ENCODE data around the gene ROBO2. TPM values are rescaled to one million over a fixed set of nuclear protein-coding genes. Genes with fewer than 3 reads are reported as not detected.

Gene ROBO2
- total RNA-seq, 1 experiment from 2014 or later: 0.16 TPM

GRCh38 chr3:77414881-77415280, 375.0 kb downstream of the ROBO2 start:
- CTCF ChIA-PET: no interaction called here

DNA sequence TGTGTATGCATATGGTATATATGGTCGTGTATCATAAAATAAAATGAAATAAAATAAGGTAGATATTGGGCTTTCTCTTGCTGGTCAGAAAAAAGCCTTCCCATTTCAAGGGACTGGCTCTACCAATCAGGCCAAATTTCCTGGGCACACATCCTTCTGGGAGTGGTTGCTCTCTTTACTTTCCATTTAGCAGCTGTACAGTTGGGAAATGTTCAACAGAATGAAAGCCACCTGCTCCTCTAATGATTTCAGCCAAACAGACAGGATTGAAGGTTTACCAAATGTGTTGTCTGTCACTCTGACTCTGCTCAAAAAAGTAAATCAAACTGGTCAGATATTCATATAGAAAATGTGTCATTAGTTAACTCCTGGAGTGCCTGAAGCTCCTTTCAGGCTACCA, 380.4 kb downstream of the ROBO2 start:
- no peaks in the 10 kb centered on the region for H3K4me1 ChIP-seq
- no peak overlapping the region for H3K4me3 ChIP-seq (ENCODE audit: low read depth, low read length)
- no peak overlapping the region for H3K4me3 Mint-ChIP-seq (ENCODE audit: unreplicated experiment)
- H3K27me3 ChIP-seq (replicated peaks; ENCODE audit: control insufficient read depth, insufficient read depth, low read length): no peaks in the 10 kb centered on the region
- POLR2A ChIA-PET: no interaction called here
- no peaks in the 10 kb centered on the region for H3K9me3 Mint-ChIP-seq (ENCODE audit: unreplicated experiment)
- TF ChIP-seq CTCF (IDR thresholded peaks at IDR 0.05; ENCODE audit: insufficient read depth in 1 of 2, low read depth in 1 of 2, low read length in 1 of 2, severe bottlenecking in 1 of 2, unreplicated experiment in 1 of 2): no peak
- CTCF ChIA-PET: no interaction called here
- no peak overlapping the region for H3K27ac Mint-ChIP-seq (ENCODE audit: unreplicated experiment)
- no peaks in the 10 kb centered on the region for H3K9me3 ChIP-seq
- no peaks in the 10 kb centered on the region for H3K27me3 Mint-ChIP-seq (ENCODE audit: insufficient read depth, unreplicated experiment)
- no peaks in the 10 kb centered on the region for H3K36me3 Mint-ChIP-seq (ENCODE audit: insufficient read depth, unreplicated experiment)
- no TSS peak for BruUV-seq (replicated peaks)
- no peak for DNase-seq
- no peaks in the 10 kb centered on the region for H3K4me1 Mint-ChIP-seq (ENCODE audit: low read depth, unreplicated experiment)
- intact Hi-C loops (cut with micrococcal nuclease; ENCODE audit: unreplicated experiment): no loop called here
- no peaks in the 10 kb centered on the region for H3K36me3 ChIP-seq (ENCODE audit: control insufficient read depth, insufficient read depth, low read length)

More at GRCh38 chr3:77414881-77415280, 375.0 kb downstream of the ROBO2 start:
- Mint-ChIP-seq H3K27me3 (ENCODE audit: insufficient read depth, unreplicated experiment) (peaks cover 5% of the 10 kb centered on the region), H3K9me3 (ENCODE audit: unreplicated experiment) (peaks cover 9% of the 10 kb centered on the region), H3K4me3 (ENCODE audit: unreplicated experiment) (no peak overlapping the region), H3K4me1 (ENCODE audit: low read depth, unreplicated experiment) (no peaks in the 10 kb centered on the region), H3K36me3 (ENCODE audit: insufficient read depth, unreplicated experiment) (no peaks in the 10 kb centered on the region), H3K27ac (ENCODE audit: unreplicated experiment) (no peak overlapping the region)
- no peak overlapping the region for H3K4me3 ChIP-seq (ENCODE audit: low read depth, low read length)
- TF ChIP-seq CTCF (IDR thresholded peaks at IDR 0.05; ENCODE audit: insufficient read depth in 1 of 2, low read depth in 1 of 2, low read length in 1 of 2, severe bottlenecking in 1 of 2, unreplicated experiment in 1 of 2): no peak
- DNase-seq: no peak
- H3K36me3 ChIP-seq (ENCODE audit: control insufficient read depth, insufficient read depth, low read length): no peaks in the 10 kb centered on the region
- H3K9me3 ChIP-seq: no peaks in the 10 kb centered on the region
- POLR2A ChIA-PET: no interaction called here
- no TSS peak for BruUV-seq (replicated peaks)
- intact Hi-C loops (cut with micrococcal nuclease; ENCODE audit: unreplicated experiment): no loop called here
- H3K4me1 ChIP-seq: no peaks in the 10 kb centered on the region
- no peaks in the 10 kb centered on the region for H3K27me3 ChIP-seq (replicated peaks; ENCODE audit: control insufficient read depth, insufficient read depth, low read length)

DNA sequence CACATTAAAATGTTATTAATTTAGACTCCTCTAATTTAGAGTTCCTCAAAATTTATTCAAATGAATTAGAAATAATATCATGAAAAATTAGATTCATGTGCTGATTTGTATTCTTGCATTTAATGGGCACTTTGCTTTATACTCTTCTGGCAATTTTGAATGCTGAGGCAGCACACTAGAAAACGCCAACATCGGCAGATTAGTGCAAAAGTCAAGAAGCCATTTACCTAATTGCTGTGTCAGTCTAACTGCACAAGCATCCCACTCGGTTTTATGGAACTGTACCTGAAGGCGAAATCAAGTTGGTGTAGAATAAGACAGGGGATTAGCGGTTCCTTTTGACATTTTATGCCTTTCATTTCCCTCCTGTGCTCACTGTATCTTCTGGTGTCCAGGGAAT, 382.0 kb downstream of the ROBO2 start:
- CTCF ChIA-PET: no interaction called here
- POLR2A ChIA-PET: no interaction called here
- Mint-ChIP-seq H3K4me1 (ENCODE audit: low read depth, unreplicated experiment) (no peaks in the 10 kb centered on the region), H3K9me3 (ENCODE audit: unreplicated experiment) (no peaks in the 10 kb centered on the region), H3K4me3 (ENCODE audit: unreplicated experiment) (no peak overlapping the region), H3K27me3 (ENCODE audit: insufficient read depth, unreplicated experiment) (no peaks in the 10 kb centered on the region), H3K36me3 (ENCODE audit: insufficient read depth, unreplicated experiment) (no peaks in the 10 kb centered on the region), H3K27ac (ENCODE audit: unreplicated experiment) (no peak overlapping the region)
- Histone ChIP-seq H3K4me3 (ENCODE audit: low read depth, low read length) (no peak overlapping the region), H3K36me3 (ENCODE audit: control insufficient read depth, insufficient read depth, low read length) (no peaks in the 10 kb centered on the region), H3K27me3 (replicated peaks; ENCODE audit: control insufficient read depth, insufficient read depth, low read length) (no peaks in the 10 kb centered on the region), H3K9me3 (no peaks in the 10 kb centered on the region), H3K4me1 (no peaks in the 10 kb centered on the region)
- DNase-seq: no peak
- BruUV-seq (replicated peaks): no TSS peak
- no peak for TF ChIP-seq CTCF (IDR thresholded peaks at IDR 0.05; ENCODE audit: insufficient read depth in 1 of 2, low read depth in 1 of 2, low read length in 1 of 2, severe bottlenecking in 1 of 2, unreplicated experiment in 1 of 2)
- intact Hi-C loops (cut with micrococcal nuclease; ENCODE audit: unreplicated experiment): no loop called here

Measured in Caco-2 (cell line).